ENCODE data around the gene SBNO2. TPM values are rescaled to one million over a fixed set of nuclear protein-coding genes. Genes with fewer than 3 reads are reported as not detected.
A peak's percentile ranks its signal among the peaks of the same experiment; 100 is the strongest.

SBNO2 gene
- total and polyA plus RNA-seq, 2 donors (not counting 3 experiments of a cell fraction or from before 2014, with no cell fraction given) = 31.4 to 65.7 TPM

DNA sequence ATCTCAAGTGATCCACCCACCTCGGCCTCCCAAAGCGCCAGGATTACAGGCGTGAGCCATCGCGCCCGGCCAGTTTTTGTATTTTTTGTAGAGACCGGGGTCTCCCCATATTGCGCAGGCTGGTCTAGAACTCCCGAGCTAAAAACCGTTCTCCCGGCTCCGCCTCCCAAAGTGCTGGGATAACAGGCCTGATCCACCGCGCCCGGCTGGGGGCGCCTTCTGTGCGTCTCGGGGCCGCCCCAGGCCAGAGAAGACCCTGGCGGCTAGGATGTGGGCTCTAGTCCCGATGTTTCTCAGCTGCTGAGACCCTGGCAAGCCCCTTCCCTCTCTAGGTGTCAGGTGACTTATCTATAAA, 103.5 kb downstream of the SBNO2 start:
- dilution Hi-C loops (cut with MboI; ENCODE audit: extremely low pct_ligation_motif_present, low sequenced_read_pairs) = no loop called here
- CTCF ChIA-PET = interaction anchor here (0.6 to 2.0 kb wide), 9 partner anchors 11 to 174 kb away, joined by 3 to 14 read pairs (median 3); partner anchors contain the start of genes ATP5F1D and GPX4

More for the DNA sequence above, 103.5 kb downstream of the SBNO2 start:
- no peaks in the 10 kb centered on the region for H3K9me1 ChIP-seq (replicated peaks; ENCODE audit: control insufficient read depth, extremely low read depth, insufficient read depth, low read length)
- peak overlapping the region; percentile 32 for H3K4me2 ChIP-seq (ENCODE audit: insufficient read depth, low read length)
- no peaks in the 10 kb centered on the region for H3K79me2 ChIP-seq (ENCODE audit: control insufficient read depth, insufficient read depth, low read length)
- no peaks in the 10 kb centered on the region for H3K9me3 ChIP-seq (replicated peaks; ENCODE audit: control insufficient read depth, insufficient read depth, low read length)
- no TSS peak for BruUV-seq (replicated peaks)
- intact Hi-C loops (cut with micrococcal nuclease) = no loop called here
- no peak for TF ChIP-seq JUN (IDR thresholded peaks at IDR 0.05; ENCODE audit: borderline replicate concordance, insufficient read depth, insufficient read length, low read depth)
- TF ChIP-seq GATA2 (IDR thresholded peaks at IDR 0.05; ENCODE audit: insufficient read depth, insufficient read length, low read depth, low read length) = no peak
- no peak for TF ChIP-seq POLR2AphosphoS5 (IDR thresholded peaks at IDR 0.05; ENCODE audit: insufficient read depth, low read depth, low read length)
- TF ChIP-seq, protein P1, sequence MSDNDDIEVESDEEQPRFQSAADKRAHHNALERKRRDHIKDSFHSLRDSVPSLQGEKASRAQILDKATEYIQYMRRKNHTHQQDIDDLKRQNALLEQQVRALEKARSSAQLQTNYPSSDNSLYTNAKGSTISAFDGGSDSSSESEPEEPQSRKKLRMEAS (IDR thresholded peaks at IDR 0.05; ENCODE audit: insufficient read depth, insufficient read length) = no peak
- no peak for TF ChIP-seq POLR2A (IDR thresholded peaks at IDR 0.05; ENCODE audit: low read depth, low read length)
- no peak for TF ChIP-seq MYC (IDR thresholded peaks at IDR 0.05; ENCODE audit: low read depth, low read length)
- TF ChIP-seq, protein P2, sequence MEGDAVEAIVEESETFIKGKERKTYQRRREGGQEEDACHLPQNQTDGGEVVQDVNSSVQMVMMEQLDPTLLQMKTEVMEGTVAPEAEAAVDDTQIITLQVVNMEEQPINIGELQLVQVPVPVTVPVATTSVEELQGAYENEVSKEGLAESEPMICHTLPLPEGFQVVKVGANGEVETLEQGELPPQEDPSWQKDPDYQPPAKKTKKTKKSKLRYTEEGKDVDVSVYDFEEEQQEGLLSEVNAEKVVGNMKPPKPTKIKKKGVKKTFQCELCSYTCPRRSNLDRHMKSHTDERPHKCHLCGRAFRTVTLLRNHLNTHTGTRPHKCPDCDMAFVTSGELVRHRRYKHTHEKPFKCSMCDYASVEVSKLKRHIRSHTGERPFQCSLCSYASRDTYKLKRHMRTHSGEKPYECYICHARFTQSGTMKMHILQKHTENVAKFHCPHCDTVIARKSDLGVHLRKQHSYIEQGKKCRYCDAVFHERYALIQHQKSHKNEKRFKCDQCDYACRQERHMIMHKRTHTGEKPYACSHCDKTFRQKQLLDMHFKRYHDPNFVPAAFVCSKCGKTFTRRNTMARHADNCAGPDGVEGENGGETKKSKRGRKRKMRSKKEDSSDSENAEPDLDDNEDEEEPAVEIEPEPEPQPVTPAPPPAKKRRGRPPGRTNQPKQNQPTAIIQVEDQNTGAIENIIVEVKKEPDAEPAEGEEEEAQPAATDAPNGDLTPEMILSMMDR (IDR thresholded peaks at IDR 0.05; ENCODE audit: extremely low read depth in 1 of 2, insufficient read depth in 1 of 2, low read depth in 1 of 2, low read length in 2 of 2) = peak in 1 of 2 donors; percentile 46
- DNase-seq (ENCODE audit: low read depth, low spot score) = no peak
- peak; percentile 24 for FAIRE-seq
- POLR2A ChIA-PET = no interaction called here
- no peak overlapping the region for H3K27ac ChIP-seq (ENCODE audit: insufficient read depth, low read depth, low read length)
- peaks cover 29% of the 10 kb centered on the region for H3K4me1 ChIP-seq (ENCODE audit: control insufficient read depth, extremely low read depth, insufficient read depth, low read length)
- H3K27me3 ChIP-seq (ENCODE audit: control insufficient read depth in 2 of 2, insufficient read depth in 2 of 2, low read length in 2 of 2) = no peaks in the 10 kb centered on the region
- no peaks in the 10 kb centered on the region for H4K20me1 ChIP-seq (replicated peaks; ENCODE audit: control insufficient read depth, extremely low read depth, insufficient read depth, low read length)
- no peaks in the 10 kb centered on the region for H3K36me3 ChIP-seq (ENCODE audit: control insufficient read depth in 2 of 2, extremely low read depth in 1 of 2, insufficient read depth in 2 of 2, low read length in 2 of 2)
- peak overlapping the region; percentile 62 for H2AFZ ChIP-seq (ENCODE audit: low read depth, low read length)
- no peak overlapping the region for H3K9ac ChIP-seq (replicated peaks; ENCODE audit: extremely low read depth, insufficient read depth, low read length)
- no peak overlapping the region for H3K4me3 ChIP-seq (replicated peaks in 1 of 3; ENCODE audit: insufficient read depth in 1 of 3, low read depth in 1 of 3, low read length in 3 of 3)

Data from endothelial cell of umbilical vein (primary cell).